GM21528 (cell line): ENCODE measurements around the gene LAMTOR5.
"Not testable (repeated sequence)": the region's sequence is repeated elsewhere in the genome, so short reads cannot be mapped to it uniquely, and the experiment has no call there.

Experiments
- ATAC-seq: cut with Tn5 transposase; IDR thresholded peaks from one replicate; pipeline ENCODE4 v1.9.1; 2021; ENCODE audit warnings: mild to moderate bottlenecking, moderate library complexity; ENCODE audit not compliant: unreplicated experiment, low FRiP score

Gene LAMTOR5

GRCh38 chr1:110430366-110430765 is 22.9 kb upstream of the LAMTOR5 start:
- ATAC-seq, result no peak

- no peak for ATAC-seq
Observed at GRCh38 chr1:110428946-110429345, 21.5 kb upstream of the LAMTOR5 start.

GRCh38 chr1:110426854-110427253 is 19.4 kb upstream of the LAMTOR5 start:
- ATAC-seq, result no peak

DNA sequence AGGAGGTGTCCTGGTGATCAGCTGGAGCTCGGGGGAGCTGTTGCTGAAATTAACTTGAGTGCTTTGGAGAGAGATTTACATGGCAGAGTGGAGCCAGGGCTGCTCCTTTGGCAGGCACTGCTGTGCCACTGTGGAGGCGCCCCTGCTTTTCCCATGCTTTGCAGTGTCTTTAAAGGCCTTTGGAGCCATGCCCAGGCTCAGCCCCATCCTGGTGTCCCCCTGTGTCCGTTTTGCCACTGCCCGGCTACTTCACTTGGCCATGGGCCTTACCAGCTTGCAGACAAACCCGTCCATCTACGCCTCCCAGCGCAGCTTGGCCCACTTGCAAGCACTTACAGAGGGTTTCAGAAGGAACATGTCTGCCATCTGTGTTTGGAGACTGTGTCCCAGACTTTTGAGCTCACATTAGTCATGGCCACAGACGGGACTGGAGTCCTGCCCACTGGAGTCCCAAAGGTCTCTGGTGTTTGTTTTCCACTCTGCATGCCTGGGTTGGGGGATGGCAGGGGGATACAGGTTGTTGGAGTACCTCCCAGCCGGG is 18.2 kb upstream of the LAMTOR5 start:
- ATAC-seq, result no peak

- no peak for ATAC-seq
Observed at GRCh38 chr1:110424699-110425611, 17.5 kb upstream of the LAMTOR5 start.

- ATAC-seq, result no peak
Observed at GRCh38 chr1:110420874-110421793, 13.6 kb upstream of the LAMTOR5 start.

DNA sequence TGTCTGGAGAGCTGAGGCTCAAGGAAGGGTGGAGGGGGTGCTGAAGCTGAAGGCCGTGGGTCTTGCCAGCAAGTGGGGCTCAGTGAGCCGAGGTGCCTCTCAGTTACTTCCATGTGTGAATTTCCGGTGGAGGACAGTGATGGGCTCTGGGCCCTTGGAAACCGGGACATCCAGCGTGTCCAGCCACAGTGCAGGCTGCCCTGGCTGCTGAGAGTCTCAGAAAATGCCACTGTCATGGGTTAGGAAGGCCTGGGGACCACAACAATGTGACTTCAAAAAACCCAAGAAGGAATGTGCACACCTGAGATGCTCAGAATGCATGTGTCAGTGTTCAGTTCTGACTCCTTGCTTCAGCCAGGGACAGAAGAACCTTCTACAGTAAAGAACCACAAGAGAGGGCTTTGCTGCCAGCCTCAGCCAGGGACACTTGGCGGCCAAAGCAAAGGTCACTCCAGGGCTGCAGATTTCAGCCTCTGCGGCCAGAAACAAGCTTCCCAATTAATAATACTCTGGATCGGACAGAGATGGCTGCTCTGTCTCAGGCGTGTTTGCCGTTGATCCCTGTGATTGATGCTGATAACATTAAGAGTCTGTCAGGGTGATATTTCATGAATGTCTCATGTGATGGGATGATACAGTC is 12.6 kb upstream of the LAMTOR5 start:
- no peak for ATAC-seq

DNA sequence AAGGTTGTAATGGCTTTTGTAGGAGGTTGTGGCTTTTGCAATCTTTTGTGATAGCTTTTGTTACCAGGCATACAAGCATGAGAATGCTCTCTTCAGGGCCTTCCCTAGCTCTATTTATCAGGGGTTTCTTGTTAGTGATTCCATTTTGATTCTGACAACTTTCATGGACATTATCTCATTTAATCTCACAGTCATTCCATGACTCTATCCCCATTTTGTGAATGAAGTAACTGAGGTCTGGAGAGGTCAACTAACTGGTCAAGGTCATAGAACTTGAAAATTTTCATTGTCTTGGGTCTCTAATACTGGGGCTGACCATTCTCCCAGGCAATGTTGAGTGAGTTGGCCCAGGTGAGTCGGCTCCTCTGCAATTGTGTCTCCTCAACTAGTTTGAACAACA is 11.2 kb upstream of the LAMTOR5 start:
- ATAC-seq, result no peak

GRCh38 chr1:110413045-110413444 is 5.6 kb upstream of the LAMTOR5 start:
- not testable (repeated sequence) for ATAC-seq

DNA sequence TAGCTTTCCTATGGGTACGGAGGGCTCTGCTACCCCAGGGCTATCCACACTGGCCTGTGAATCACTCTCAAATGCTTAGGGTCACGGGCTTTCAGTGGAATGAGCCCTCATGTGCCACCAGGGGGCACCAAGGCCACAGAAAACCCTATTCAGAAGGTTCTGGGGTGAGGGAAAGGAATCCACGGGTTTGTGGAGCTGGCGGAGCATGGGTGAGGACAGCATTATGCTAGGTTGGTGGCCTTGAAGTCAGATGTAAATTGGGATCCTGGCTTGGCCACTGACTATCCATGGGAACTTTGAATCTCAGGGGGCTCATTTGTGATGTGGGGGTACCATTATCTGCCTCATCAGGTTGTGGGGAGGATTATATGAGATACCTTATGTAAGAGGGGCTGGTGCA is 5.1 kb upstream of the LAMTOR5 start:
- ATAC-seq, result no peak

DNA sequence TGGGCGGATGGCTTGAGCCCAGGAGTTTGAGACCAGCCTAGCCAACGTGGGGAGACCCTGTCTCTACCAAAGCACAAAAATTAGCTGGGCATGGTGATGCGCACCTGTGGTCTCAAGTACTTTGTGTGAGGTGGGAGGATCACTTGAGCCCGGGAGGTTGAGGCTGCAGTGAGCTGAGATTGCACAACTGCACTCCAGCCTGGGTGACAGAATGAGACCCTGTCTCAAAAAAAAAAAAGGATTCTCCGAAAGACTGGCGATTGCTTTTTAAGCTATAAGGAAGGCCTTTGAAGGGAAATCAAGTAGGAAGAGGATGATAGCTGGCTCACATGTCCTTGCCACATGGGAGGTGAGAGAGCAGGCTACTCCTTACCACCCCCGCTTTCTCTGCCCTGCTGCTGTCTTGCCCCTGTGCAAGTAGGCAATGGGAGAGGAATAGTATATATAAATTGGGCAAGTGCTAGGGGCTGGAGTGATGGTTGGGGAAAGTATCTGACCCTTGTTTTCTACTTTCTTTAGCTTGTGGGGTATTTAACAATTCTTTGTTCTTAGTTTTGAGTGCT is 3.8 kb upstream of the LAMTOR5 start:
- no peak for ATAC-seq

DNA sequence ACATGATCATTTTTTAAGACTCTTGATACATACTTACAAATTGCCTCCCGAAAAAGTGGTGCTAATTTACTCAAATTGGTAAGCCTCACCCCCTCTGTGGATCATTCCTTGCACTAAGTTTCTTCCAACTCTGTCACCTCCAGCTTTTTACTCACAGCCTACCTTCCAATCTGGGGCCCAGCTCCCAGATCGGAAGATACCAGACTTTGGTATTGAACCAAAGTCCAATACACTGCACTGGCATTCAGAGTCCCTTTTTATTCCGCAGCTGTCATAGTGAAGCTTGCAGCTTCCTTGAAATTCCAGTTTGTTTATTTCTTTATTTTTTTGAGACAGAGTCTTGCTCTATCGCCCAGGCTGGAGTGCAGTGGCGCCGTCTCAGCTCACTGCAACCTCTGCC is 1.8 kb upstream of the LAMTOR5 start:
- ATAC-seq, result no peak

- no peak for ATAC-seq
Observed at GRCh38 chr1:110408488-110408887, 994 bp upstream of the LAMTOR5 start.

DNA sequence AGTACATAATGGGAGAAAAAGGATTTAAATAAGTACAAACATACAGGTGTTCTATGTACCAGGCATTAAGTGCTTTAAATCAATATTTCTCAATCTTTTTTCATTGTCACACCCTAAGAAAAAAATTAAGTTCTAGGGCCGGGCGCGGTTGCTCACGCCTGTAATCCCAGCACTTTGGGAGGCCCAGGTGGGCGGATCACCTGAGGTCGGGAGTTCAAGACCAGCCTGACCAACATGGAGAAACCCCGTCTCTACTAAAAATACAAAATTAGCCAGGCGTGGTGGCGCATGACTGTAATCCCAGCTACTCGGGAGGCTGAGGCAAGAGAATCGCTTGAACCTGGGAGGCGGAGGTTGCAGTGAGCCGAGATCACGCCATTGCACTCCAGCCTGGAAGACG is 1.1 kb downstream of the LAMTOR5 start:
- ATAC-seq, result not testable (repeated sequence)

DNA sequence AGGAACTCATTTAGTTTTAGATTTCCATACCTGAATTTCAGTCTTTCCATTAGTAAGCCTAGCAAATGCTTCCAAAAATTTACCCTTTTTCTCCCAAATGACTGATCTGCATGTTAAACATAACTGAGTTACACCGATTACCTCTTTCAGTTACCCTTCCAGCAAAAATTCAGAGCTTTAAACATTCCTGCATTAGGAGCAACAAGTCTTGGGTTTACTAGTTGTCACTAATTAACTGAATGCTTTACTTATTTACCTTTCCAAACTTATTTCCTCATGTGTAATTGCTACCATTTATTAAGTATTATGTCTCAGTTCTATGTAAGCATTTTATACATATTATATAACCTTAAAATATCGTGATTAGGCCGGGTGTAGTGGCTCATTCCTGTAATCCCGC is 3.1 kb downstream of the LAMTOR5 start:
- no peak for ATAC-seq

GRCh38 chr1:110403805-110404204 is 3.7 kb downstream of the LAMTOR5 start:
- ATAC-seq, result no peak

DNA sequence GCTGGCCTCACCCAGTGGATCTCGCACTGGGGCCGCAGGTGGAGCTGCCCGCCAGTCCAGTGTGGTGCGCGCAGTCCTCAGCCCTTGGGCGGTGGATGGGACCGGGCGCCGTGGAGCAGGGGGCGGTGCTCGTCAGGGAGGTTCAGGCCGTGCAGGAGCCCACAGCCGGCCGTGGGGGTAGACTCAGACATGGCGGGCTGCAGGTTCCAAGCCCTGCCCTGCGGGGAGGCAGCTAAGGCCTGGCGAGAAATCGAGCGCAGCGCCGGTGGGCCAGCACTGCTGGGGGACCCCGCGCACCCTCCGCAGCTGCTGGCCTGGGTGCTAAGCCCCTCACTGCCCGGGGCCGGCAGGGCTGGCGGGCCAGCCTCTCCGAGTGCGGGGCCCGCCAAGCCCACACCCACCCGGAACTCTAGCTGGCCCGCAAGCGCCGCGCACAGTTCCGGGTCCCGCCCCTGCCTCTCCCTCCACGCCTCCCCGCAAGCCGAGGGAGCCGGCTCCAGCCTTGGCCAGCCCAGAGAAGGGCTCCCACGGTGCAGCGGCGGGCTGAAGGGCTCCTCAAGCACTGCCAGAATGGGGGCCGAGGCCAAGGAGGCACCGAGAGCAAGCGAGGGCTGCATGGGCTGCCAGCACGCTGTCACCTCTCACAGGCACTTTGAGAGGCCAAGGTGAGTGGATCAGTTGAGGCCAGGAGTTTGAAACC is 11.1 kb downstream of the LAMTOR5 start:
- ATAC-seq, result not testable (repeated sequence)

GRCh38 chr1:110394493-110394820 is 13.0 kb downstream of the LAMTOR5 start:
- no peak for ATAC-seq

DNA sequence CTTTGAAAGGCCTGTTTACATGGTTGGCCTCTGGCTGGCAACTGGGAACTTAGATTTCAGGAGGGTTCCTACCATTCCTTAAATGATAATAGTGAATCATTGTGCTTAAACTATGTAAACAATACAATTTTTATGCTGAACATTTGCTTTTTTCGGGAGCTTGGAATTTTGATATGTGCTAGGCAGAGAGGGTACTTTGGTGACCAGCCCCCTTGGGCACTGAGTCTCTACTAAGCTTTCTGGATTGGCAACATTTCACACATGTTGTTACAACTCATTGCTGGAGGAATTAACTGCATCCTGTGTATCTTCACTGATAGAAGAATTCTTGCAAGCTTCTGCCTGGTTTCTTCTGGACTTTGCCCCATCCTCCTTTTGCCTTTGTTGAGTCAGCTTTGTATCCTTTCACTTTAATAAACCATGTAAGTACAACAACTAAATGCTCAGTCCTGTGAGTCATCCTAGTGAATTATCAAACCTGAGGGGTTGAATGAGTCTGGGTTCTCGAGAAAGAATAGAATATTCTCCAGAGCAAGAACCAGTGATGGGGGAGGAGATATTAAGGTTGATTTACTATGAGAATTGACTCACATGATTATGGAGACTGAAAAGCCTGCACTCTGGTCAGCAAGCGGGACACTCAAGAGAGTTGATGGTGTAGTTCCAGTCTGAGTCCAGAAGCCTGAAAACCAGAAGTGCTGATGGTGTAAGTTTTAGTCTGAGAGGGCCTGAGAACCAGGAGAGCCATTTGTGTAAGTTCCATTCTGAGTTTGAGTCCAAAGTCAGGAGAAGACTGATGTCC is 13.6 kb downstream of the LAMTOR5 start:
- no peak for ATAC-seq
